ENCODE results near the gene TAGAP.

TAGAP gene

GRCh38 chr6:159062564-159062945 is 17.8 kb upstream of the TAGAP start:
- Histone ChIP-seq H3K4me2 (ENCODE audit: low read length) (no peak overlapping the region), H2BK5ac (ENCODE audit: low read length) (no peak overlapping the region), H3K23ac (ENCODE audit: low read length) (no peak overlapping the region), H4K5ac (ENCODE audit: low read length) (no peak overlapping the region), H3K56ac (ENCODE audit: low read length) (no peak overlapping the region), H2AK5ac (ENCODE audit: low read length) (no peak overlapping the region), H3K36me3 (ENCODE audit: control insufficient read depth, insufficient read depth, low read length) (no peaks in the 10 kb centered on the region), H3K27me3 (ENCODE audit: insufficient read depth, low read length, poor library complexity) (no peaks in the 10 kb centered on the region), H3K4me3 (ENCODE audit: low read length) (no peak overlapping the region), H2BK15ac (replicated peaks; ENCODE audit: low read depth) (no peak overlapping the region), H4K8ac (ENCODE audit: low read depth, low read length) (no peak overlapping the region), H3K18ac (ENCODE audit: low read length) (no peak overlapping the region), H3K79me2 (ENCODE audit: control insufficient read depth, insufficient read depth, low read length) (no peaks in the 10 kb centered on the region), H3K27ac (ENCODE audit: low read depth, low read length) (no peak overlapping the region), H3K9ac (ENCODE audit: low read length) (no peak overlapping the region), H3K79me1 (ENCODE audit: low read length) (no peaks in the 10 kb centered on the region), H3K4ac (ENCODE audit: low read depth, low read length) (no peak overlapping the region), H3K4me1 (ENCODE audit: control insufficient read depth, low read depth, low read length) (no peaks in the 10 kb centered on the region), H2BK120ac (ENCODE audit: low read depth, low read length) (no peak overlapping the region)
- no peak for DNase-seq
- WGBS (ENCODE audit: extremely low coverage, insufficient coverage, low lambda C conversion rate): no CpG with 5 or more reads among the region's 3 CpGs

- Histone ChIP-seq H4K8ac (ENCODE audit: low read depth, low read length) (no peak overlapping the region), H3K4me2 (ENCODE audit: low read length) (no peak overlapping the region), H3K36me3 (ENCODE audit: control insufficient read depth, insufficient read depth, low read length) (no peaks in the 10 kb centered on the region), H3K27me3 (ENCODE audit: insufficient read depth, low read length, poor library complexity) (no peaks in the 10 kb centered on the region), H3K18ac (ENCODE audit: low read length) (no peak overlapping the region), H3K27ac (ENCODE audit: low read depth, low read length) (no peak overlapping the region), H3K4me3 (ENCODE audit: low read length) (no peak overlapping the region), H3K79me2 (ENCODE audit: control insufficient read depth, insufficient read depth, low read length) (no peaks in the 10 kb centered on the region), H2BK5ac (ENCODE audit: low read length) (no peak overlapping the region), H4K5ac (ENCODE audit: low read length) (no peak overlapping the region), H3K4ac (ENCODE audit: low read depth, low read length) (no peak overlapping the region), H3K9ac (ENCODE audit: low read length) (no peak overlapping the region), H2BK15ac (replicated peaks; ENCODE audit: low read depth) (no peak overlapping the region), H2BK120ac (ENCODE audit: low read depth, low read length) (no peak overlapping the region), H2AK5ac (ENCODE audit: low read length) (no peak overlapping the region), H3K23ac (ENCODE audit: low read length) (no peak overlapping the region), H3K56ac (ENCODE audit: low read length) (no peak overlapping the region), H3K4me1 (ENCODE audit: control insufficient read depth, low read depth, low read length) (no peaks in the 10 kb centered on the region), H3K79me1 (ENCODE audit: low read length) (no peaks in the 10 kb centered on the region)
- WGBS (ENCODE audit: extremely low coverage, insufficient coverage, low lambda C conversion rate): no CpG with 5 or more reads among the region's 10 CpGs
- DNase-seq: no peak
Measured at GRCh38 chr6:159061805-159062563, 17.2 kb upstream of the TAGAP start.

DNA sequence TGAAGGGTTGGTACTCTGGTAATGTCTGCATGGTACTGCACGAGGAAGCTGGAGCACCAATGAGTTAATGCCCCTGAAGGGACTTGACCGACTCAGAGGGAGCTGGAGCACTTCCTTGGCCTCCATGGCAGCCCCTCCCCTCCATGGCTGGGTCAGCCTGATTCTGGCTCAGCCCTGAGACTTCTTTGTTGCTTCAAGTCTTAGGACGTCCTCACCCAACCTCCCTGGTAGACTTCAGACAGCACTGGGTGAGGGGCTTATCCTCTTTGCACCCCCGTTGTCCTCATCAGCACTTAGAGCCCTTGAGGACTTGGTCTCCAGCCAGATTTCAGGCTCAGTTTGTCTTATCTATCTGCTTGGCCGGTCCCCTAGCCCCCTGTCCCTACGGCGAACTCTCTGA is 16.4 kb upstream of the TAGAP start:
- Histone ChIP-seq H3K56ac (ENCODE audit: low read length) (no peak overlapping the region), H2BK5ac (ENCODE audit: low read length) (no peak overlapping the region), H4K8ac (ENCODE audit: low read depth, low read length) (no peak overlapping the region), H4K5ac (ENCODE audit: low read length) (no peak overlapping the region), H3K4me1 (ENCODE audit: control insufficient read depth, low read depth, low read length) (no peaks in the 10 kb centered on the region), H3K79me2 (ENCODE audit: control insufficient read depth, insufficient read depth, low read length) (no peaks in the 10 kb centered on the region), H2AK5ac (ENCODE audit: low read length) (no peak overlapping the region), H3K27ac (ENCODE audit: low read depth, low read length) (no peak overlapping the region), H3K18ac (ENCODE audit: low read length) (no peak overlapping the region), H3K23ac (ENCODE audit: low read length) (no peak overlapping the region), H3K4me3 (ENCODE audit: low read length) (no peak overlapping the region), H3K36me3 (ENCODE audit: control insufficient read depth, insufficient read depth, low read length) (no peaks in the 10 kb centered on the region), H3K79me1 (ENCODE audit: low read length) (no peaks in the 10 kb centered on the region), H2BK15ac (replicated peaks; ENCODE audit: low read depth) (no peak overlapping the region), H3K4me2 (ENCODE audit: low read length) (no peak overlapping the region), H2BK120ac (ENCODE audit: low read depth, low read length) (no peak overlapping the region), H3K9ac (ENCODE audit: low read length) (no peak overlapping the region), H3K27me3 (ENCODE audit: insufficient read depth, low read length, poor library complexity) (no peaks in the 10 kb centered on the region), H3K4ac (ENCODE audit: low read depth, low read length) (no peak overlapping the region)
- DNase-seq: no peak
- no CpG with 5 or more reads among the region's 7 CpGs for WGBS (ENCODE audit: extremely low coverage, insufficient coverage, low lambda C conversion rate)

GRCh38 chr6:159059885-159060506 is 15.2 kb upstream of the TAGAP start:
- WGBS (ENCODE audit: extremely low coverage, insufficient coverage, low lambda C conversion rate): no CpG with 5 or more reads among the region's 7 CpGs
- Histone ChIP-seq H2BK5ac (ENCODE audit: low read length) (no peak overlapping the region), H3K79me1 (ENCODE audit: low read length) (no peaks in the 10 kb centered on the region), H3K27ac (ENCODE audit: low read depth, low read length) (no peak overlapping the region), H3K4me3 (ENCODE audit: low read length) (no peak overlapping the region), H3K27me3 (ENCODE audit: insufficient read depth, low read length, poor library complexity) (no peaks in the 10 kb centered on the region), H4K8ac (ENCODE audit: low read depth, low read length) (no peak overlapping the region), H3K23ac (ENCODE audit: low read length) (no peak overlapping the region), H3K4ac (ENCODE audit: low read depth, low read length) (no peak overlapping the region), H3K56ac (ENCODE audit: low read length) (no peak overlapping the region), H3K4me2 (ENCODE audit: low read length) (no peak overlapping the region), H3K36me3 (ENCODE audit: control insufficient read depth, insufficient read depth, low read length) (no peaks in the 10 kb centered on the region), H3K18ac (ENCODE audit: low read length) (no peak overlapping the region), H2AK5ac (ENCODE audit: low read length) (no peak overlapping the region), H2BK15ac (replicated peaks; ENCODE audit: low read depth) (no peak overlapping the region), H3K9ac (ENCODE audit: low read length) (no peak overlapping the region), H4K5ac (ENCODE audit: low read length) (no peak overlapping the region), H3K4me1 (ENCODE audit: control insufficient read depth, low read depth, low read length) (no peaks in the 10 kb centered on the region), H2BK120ac (ENCODE audit: low read depth, low read length) (no peak overlapping the region), H3K79me2 (ENCODE audit: control insufficient read depth, insufficient read depth, low read length) (no peaks in the 10 kb centered on the region)
- DNase-seq: no peak

DNA sequence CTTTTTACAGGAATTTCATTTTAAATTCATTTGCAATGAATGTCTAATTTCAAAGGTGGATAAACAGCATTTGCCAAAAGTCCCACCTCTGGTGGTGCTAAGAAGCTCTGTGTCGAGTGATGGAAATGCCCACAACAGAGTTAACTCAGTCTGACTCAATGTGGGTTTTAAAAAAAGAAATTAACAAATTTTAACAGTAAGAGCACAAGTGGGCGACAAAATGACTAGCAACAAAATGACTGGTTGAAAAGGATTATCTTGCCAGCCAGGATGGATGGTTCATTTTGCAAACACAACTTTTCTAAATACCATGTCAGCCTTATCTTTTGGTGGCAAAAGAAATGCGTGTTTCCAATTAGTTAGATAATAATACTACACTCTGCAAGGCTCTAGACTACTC is 14.3 kb upstream of the TAGAP start:
- Histone ChIP-seq H3K18ac (ENCODE audit: low read length) (no peak overlapping the region), H3K56ac (ENCODE audit: low read length) (no peak overlapping the region), H3K4me2 (ENCODE audit: low read length) (no peak overlapping the region), H4K8ac (ENCODE audit: low read depth, low read length) (no peak overlapping the region), H3K4me1 (ENCODE audit: control insufficient read depth, low read depth, low read length) (no peaks in the 10 kb centered on the region), H3K9ac (ENCODE audit: low read length) (no peak overlapping the region), H2BK5ac (ENCODE audit: low read length) (no peak overlapping the region), H3K27ac (ENCODE audit: low read depth, low read length) (no peak overlapping the region), H2BK120ac (ENCODE audit: low read depth, low read length) (no peak overlapping the region), H2AK5ac (ENCODE audit: low read length) (no peak overlapping the region), H3K4ac (ENCODE audit: low read depth, low read length) (no peak overlapping the region), H3K23ac (ENCODE audit: low read length) (no peak overlapping the region), H3K79me2 (ENCODE audit: control insufficient read depth, insufficient read depth, low read length) (no peaks in the 10 kb centered on the region), H3K27me3 (ENCODE audit: insufficient read depth, low read length, poor library complexity) (no peaks in the 10 kb centered on the region), H3K36me3 (ENCODE audit: control insufficient read depth, insufficient read depth, low read length) (no peaks in the 10 kb centered on the region), H2BK15ac (replicated peaks; ENCODE audit: low read depth) (no peak overlapping the region), H4K5ac (ENCODE audit: low read length) (no peak overlapping the region), H3K79me1 (ENCODE audit: low read length) (no peaks in the 10 kb centered on the region), H3K4me3 (ENCODE audit: low read length) (no peak overlapping the region)
- DNase-seq: no peak
- WGBS (ENCODE audit: extremely low coverage, insufficient coverage, low lambda C conversion rate): no CpG with 5 or more reads among the region's 3 CpGs

DNA sequence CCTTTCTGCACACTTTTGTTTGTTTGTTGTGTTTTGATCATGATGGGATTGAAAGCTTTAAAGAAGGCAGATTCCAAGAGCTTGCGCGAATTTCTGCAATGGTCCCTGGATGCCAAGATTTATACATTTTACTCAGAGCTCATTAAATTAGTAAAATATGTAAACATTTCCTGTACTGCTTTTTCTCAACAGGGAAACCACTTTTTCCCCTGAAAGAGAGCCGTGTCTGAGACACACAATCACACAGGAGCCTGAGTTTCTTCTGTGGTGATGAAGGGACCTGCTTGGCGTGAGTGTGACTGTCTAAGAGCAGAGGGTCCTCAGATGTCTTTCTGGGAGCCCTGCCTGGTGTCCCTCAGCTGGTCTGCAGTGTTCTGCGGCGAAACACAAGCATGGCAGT is 12.1 kb upstream of the TAGAP start:
- H2BK15ac ChIP-seq (replicated peaks; ENCODE audit: low read depth): no peak overlapping the region
- H3K79me1 ChIP-seq (ENCODE audit: low read length): no peaks in the 10 kb centered on the region
- H3K36me3 ChIP-seq (ENCODE audit: control insufficient read depth, insufficient read depth, low read length): no peaks in the 10 kb centered on the region
- no peak overlapping the region for H3K4me2 ChIP-seq (ENCODE audit: low read length)
- H3K18ac ChIP-seq (ENCODE audit: low read length): no peak overlapping the region
- H3K27ac ChIP-seq (ENCODE audit: low read depth, low read length): no peak overlapping the region
- WGBS (ENCODE audit: extremely low coverage, insufficient coverage, low lambda C conversion rate): no CpG with 5 or more reads among the region's 6 CpGs
- no peak for DNase-seq
- H3K27me3 ChIP-seq (ENCODE audit: insufficient read depth, low read length, poor library complexity): no peaks in the 10 kb centered on the region
- H2AK5ac ChIP-seq (ENCODE audit: low read length): no peak overlapping the region
- no peak overlapping the region for H4K5ac ChIP-seq (ENCODE audit: low read length)
- no peak overlapping the region for H3K56ac ChIP-seq (ENCODE audit: low read length)
- no peak overlapping the region for H2BK120ac ChIP-seq (ENCODE audit: low read depth, low read length)
- no peak overlapping the region for H3K4me3 ChIP-seq (ENCODE audit: low read length)
- no peaks in the 10 kb centered on the region for H3K4me1 ChIP-seq (ENCODE audit: control insufficient read depth, low read depth, low read length)
- H3K23ac ChIP-seq (ENCODE audit: low read length): no peak overlapping the region
- H3K79me2 ChIP-seq (ENCODE audit: control insufficient read depth, insufficient read depth, low read length): no peaks in the 10 kb centered on the region
- no peak overlapping the region for H2BK5ac ChIP-seq (ENCODE audit: low read length)
- H3K4ac ChIP-seq (ENCODE audit: low read depth, low read length): no peak overlapping the region
- H3K9ac ChIP-seq (ENCODE audit: low read length): no peak overlapping the region
- H4K8ac ChIP-seq (ENCODE audit: low read depth, low read length): no peak overlapping the region
